NCI-H526 (cell line): ENCODE data around the gene CREBRF.
"Not testable (repeated sequence)": the region's sequence is repeated elsewhere in the genome, so short reads cannot be mapped to it uniquely, and the experiment has no call there.

ENCODE experiments used
- DNase-seq, 2 experiments: peaks; one replicate each; lab custom pipeline; 2025; lab: John Stamatoyannopoulos, UW

CREBRF gene

DNA sequence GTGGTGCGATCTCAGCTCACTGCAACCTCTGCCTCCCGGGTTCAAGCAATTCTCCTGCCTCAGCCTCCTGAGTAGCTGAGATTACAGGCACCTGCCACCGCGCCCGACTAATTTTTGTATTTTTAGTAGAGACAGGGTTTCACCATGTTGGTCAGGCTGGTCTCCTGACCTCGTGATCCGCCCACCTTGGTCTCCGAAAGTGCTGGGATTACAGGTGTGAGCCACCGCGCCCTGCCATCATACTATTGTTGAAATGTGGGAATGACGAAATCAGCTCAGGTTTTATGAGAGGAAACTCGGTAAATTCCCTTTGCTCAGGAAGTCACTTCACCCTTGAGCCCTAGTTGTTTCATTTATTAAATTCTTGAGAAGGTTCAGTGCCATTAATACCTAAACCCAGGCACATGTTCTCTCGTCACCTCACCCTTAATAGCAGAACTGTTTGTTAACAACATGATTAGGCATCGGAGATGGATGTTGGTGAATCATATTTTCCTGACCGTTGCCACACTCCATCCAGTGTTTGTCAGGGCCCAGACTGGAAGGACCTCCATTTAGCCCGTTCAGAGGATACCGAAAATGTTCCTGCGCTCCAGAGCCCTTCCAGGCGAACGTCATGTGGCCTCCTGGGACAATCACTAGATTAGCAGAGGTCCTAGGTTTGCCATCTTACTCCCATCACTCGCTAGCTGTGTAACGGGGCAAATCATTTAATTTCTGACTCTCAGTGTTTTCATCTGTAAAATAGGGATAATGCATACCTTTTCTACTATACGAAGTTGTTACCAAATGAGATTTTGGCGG lies 20.0 kb upstream of the CREBRF start:
- no peak for DNase-seq

GRCh38 chr5:173039188-173039587 lies 17.0 kb upstream of the CREBRF start:
- DNase-seq, result no peak

DNA sequence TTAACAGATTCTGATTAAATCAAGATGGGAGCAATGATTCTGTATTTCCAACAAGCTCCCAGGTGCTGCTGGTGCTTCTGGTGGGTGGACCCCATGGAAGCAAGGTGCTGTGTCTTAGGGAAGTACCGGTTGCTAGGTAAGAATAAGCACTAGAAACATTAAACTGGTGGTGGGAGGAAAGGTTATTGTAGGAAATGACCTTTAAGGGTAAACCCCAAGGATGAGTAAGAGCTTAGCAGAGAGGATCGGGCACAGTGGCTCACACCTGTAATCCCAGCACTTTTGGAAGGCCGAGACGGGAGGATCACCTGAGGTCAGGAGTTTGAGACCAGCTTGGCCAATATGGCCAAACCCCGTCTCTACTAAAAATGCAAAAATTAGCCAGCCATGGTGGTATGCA lies 16.2 kb upstream of the CREBRF start:
- no peak for DNase-seq

DNA sequence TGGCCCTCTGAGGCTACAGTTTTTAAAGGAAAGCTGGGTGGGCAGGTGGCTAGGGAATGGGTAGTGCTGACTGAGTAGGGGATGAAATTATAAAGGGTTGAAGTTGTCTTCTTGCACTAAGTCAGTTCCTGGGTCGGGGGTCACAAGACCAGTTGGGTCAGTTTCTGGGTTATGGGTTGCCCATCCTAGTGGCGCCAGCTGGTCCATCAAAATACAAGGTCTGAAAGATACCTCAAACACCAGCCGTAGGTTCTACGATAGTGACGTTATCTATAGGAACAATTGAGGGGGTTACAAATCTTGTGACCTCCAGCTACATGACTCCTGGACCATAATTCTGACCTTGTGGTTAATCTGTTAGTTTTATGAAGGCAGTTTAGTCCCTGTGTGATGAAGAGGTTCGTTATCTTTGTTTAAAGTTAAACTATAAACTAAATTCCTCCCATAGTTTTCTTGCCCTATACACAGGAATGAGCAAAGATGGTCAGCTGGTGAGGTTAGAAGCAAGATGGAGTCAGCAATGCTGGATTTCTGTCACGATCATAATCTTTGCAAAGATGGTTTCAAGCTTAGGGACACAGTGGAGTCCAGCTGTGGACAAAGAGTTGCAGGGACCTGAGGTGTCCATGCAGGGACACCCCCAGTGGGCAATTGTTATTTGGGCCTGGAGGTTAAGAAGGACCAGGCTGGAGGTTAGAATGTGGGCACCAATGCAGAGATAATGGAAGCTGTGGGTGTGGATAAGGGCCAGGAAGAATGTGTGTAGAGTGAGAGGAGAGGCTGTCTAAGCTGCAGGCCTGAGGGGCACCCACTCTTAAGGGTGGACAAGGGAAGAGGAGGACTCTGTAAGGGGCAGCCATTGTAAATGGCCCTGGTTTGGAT lies 14.0 kb upstream of the CREBRF start:
- DNase-seq, result no peak

GRCh38 chr5:173042763-173043107 lies 13.4 kb upstream of the CREBRF start:
- DNase-seq, result no peak

GRCh38 chr5:173045474-173045873 lies 10.7 kb upstream of the CREBRF start:
- DNase-seq, result no peak

GRCh38 chr5:173047096-173047837 lies 8.9 kb upstream of the CREBRF start:
- not testable (repeated sequence) for DNase-seq

DNA sequence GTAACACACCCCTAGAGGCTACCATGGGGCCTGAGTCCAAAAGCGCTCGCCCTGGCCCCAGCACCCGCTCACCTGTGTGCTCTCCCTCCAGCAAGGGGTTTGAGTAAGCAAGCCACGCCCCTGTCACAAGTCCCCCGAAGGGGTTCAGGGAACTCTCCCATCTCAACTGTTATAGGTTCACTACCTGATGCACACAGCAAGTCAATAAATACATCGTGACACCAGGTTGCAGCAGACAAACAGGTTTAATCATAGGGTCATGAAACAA lies 8.4 kb upstream of the CREBRF start:
- DNase-seq, result no peak

- no peak for DNase-seq
Measured at GRCh38 chr5:173050791-173051190, 5.4 kb upstream of the CREBRF start.

GRCh38 chr5:173051746-173052145 lies 4.4 kb upstream of the CREBRF start:
- DNase-seq, result no peak

DNA sequence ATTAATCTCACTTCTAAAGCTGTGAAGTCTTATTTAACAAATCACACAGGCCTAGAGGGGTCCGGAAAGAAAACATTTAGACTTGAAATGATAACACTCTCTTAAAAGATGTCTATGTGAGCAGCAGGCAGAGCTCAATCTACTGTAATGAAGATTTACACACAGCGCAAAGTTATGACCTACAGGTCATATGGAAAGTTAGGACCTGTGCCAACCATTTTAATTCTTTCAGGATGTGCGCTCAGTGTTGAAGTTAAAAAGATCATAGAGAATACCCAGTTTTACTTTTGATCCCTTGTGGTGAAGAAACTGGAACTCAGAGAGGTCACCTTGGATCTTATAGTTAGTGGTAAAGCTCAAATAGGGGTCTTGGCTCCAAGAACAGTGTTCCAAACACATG lies 3.1 kb upstream of the CREBRF start:
- DNase-seq, result no peak

GRCh38 chr5:173055042-173055721 lies 970 bp upstream of the CREBRF start:
- DNase-seq, result no peak

- no peak for DNase-seq
Measured at GRCh38 chr5:173055722-173055982, 500 bp upstream of the CREBRF start.

- DNase-seq, result peak; percentile 59 to 78
Measured at GRCh38 chr5:173056783-173057061, 570 bp downstream of the CREBRF start.

GRCh38 chr5:173057062-173057924 lies 1.1 kb downstream of the CREBRF start:
- peak; percentile 93 to 97 for DNase-seq

GRCh38 chr5:173062141-173062540 lies 6.0 kb downstream of the CREBRF start:
- no peak for DNase-seq

DNA sequence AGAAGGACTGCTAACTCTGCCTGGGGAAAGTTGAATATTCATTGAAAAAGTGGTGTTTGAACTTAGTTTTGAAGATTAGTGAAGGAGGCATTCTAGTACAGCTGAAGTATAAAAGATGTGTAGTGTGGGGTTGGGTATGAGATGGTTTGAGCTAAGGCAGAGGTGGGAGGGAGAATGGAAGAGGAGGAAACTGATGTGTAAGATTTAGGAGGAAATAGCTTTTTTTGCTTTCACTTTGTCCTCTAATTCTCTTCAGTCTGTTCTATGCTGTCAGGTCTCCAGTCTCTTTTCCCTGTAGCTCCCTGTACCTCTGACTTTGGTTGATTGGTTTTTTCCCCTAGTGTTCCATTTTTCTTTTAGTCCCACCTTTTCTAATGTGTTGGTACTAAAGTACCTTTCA lies 9.0 kb downstream of the CREBRF start:
- DNase-seq, result no peak

DNA sequence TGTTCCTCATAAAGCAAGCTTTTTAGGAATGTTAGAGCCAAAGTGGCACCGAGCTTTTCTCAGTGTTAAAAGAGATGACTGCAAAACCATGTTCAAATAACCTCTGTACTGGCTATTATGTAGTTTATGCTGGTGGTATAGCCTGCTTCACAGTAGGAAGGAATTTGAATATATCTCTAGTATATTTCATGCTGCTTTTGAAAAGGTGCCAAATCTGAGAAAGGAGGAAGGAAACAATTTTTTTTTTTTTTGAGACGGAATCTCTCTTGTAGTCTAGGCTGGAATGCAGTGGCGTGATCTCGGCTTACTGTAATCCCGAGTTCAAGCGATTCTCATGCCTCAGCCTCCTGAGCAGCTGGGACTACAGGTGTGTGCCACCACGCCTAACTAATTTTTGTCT lies 13.5 kb downstream of the CREBRF start:
- DNase-seq, result no peak

DNA sequence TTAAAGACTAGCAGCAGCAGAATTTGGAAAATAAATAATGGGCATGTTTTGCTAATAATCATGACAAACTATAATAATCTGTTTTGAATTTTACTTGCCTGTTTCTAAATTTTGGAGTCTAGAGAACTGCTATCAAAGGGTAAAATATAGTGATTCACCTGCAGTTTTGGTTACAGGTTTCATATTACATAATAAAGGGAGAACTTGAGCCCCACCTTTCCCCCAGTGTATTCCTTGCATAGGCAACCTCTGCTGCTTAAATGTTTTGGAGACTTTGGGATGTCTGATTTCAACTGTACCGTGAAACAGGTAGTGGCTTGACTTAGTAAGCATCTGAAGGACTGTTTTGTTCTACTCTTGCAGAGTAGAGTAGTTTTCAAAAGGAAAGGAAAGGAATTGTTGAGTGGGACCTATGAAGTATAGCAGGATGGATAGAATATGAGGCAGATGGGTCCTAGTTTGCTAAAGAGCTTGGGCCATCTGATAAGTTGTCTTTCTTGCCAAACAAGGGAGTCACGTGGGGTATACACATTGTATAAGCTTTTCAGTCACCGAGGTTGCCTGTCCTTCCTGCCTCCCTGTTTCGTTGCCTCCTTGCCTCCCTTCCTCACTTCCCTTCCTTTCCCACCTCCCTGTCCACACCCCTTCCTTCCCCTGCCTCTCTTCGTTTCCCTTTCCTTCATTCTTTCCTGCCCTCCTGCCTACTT lies 19.1 kb downstream of the CREBRF start:
- DNase-seq, result no peak

DNA sequence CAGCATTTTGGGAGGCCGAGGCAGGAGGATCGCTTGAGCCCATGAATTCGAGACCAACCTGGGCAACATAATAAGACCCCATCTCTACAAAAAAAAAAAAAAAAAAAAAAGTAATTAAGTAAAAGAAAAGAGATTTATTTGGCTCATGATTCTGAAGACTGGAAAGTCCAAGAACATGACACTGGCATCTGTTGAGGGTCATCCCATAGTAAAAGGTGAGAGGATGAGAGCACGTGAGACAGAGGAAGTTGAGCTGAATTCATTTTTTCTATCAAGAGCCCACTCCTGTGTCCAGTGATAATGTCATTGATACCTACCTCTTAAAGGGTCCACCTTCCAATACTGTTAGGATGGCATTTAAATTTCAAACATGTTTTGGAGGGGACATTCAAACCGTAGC lies 19.8 kb downstream of the CREBRF start:
- no peak for DNase-seq

GRCh38 chr5:173076471-173076870 lies 20.3 kb downstream of the CREBRF start:
- DNase-seq, result not testable (repeated sequence)
